ENCODE results near the gene HNRNPU. TPM values are rescaled to one million over a fixed set of nuclear protein-coding genes. Genes with fewer than 3 reads are reported as not detected.

The HNRNPU gene
- total RNA-seq, 1 donor from 2014 or later: 856 TPM

DNA sequence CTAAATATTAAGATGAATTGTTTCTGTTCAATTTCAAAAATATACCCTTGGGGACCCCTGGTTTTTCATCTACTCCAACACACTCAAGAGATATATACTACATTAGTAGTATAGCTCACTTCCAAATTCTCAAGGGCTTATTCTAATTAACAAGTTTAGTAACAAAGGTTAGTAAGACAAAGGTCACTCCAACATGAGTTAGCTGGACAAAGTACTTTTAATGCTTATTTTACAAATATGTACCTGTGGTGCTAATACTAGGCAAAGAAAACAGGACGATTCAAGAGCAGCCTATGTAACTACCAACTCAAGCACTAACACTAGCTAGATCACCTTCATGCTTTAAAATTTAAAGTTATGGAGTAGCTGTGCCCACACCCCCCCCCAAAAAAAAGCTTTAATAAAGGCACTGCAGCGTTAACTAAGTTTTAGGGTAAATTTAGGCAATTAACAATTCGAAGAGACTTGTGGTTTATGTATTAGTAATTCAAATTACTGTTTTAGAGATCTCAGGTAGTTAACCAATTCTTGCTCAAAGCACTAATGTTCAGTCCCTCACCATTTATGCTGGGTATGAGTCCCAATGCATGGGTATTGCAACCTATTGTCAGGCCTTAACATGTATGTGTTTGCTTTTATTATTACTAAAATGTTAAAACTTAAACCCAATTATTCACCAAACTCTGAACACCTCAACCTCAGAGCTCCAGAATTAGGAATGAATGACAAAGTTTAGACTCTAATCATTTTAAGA, 14.1 kb downstream of the HNRNPU start:
- no peaks in the 10 kb centered on the region for H3K9me3 ChIP-seq (ENCODE audit: low read depth)
- no peak for DNase-seq (ENCODE audit: low spot score)
- H4K20me1 ChIP-seq (ENCODE audit: low read depth): peaks cover 78% of the 10 kb centered on the region
- H3K36me3 Mint-ChIP-seq: peaks cover 62% of the 10 kb centered on the region
- H3K27ac ChIP-seq: no peak overlapping the region
- H3K36me3 ChIP-seq: peaks cover 70% of the 10 kb centered on the region
- no peak for TF ChIP-seq EZH2phosphoT487 (IDR thresholded peaks at IDR 0.05)
- TF ChIP-seq, protein P1, sequence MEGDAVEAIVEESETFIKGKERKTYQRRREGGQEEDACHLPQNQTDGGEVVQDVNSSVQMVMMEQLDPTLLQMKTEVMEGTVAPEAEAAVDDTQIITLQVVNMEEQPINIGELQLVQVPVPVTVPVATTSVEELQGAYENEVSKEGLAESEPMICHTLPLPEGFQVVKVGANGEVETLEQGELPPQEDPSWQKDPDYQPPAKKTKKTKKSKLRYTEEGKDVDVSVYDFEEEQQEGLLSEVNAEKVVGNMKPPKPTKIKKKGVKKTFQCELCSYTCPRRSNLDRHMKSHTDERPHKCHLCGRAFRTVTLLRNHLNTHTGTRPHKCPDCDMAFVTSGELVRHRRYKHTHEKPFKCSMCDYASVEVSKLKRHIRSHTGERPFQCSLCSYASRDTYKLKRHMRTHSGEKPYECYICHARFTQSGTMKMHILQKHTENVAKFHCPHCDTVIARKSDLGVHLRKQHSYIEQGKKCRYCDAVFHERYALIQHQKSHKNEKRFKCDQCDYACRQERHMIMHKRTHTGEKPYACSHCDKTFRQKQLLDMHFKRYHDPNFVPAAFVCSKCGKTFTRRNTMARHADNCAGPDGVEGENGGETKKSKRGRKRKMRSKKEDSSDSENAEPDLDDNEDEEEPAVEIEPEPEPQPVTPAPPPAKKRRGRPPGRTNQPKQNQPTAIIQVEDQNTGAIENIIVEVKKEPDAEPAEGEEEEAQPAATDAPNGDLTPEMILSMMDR (IDR thresholded peaks at IDR 0.05): no peak
- peaks cover 2% of the 10 kb centered on the region for H3K4me1 Mint-ChIP-seq
- no peak overlapping the region for H3K4me3 Mint-ChIP-seq
- H3K9me3 Mint-ChIP-seq: no peaks in the 10 kb centered on the region
- H3K9ac ChIP-seq: no peak overlapping the region
- no peaks in the 10 kb centered on the region for H3K27me3 Mint-ChIP-seq (ENCODE audit: insufficient read depth, low read depth)
- H3K4me3 ChIP-seq: no peak overlapping the region
- H3K4me1 ChIP-seq: no peaks in the 10 kb centered on the region
- no peak overlapping the region for H3K27ac Mint-ChIP-seq
- peaks cover 94% of the 10 kb centered on the region for H3K79me2 ChIP-seq (ENCODE audit: low read depth)
- H2AFZ ChIP-seq (replicated peaks): no peak overlapping the region
- no peak overlapping the region for H3K4me2 ChIP-seq
- peaks cover 97% of the 10 kb centered on the region for H3F3A ChIP-seq (ENCODE audit: low read depth)
- no peaks in the 10 kb centered on the region for H3K27me3 ChIP-seq

DNA sequence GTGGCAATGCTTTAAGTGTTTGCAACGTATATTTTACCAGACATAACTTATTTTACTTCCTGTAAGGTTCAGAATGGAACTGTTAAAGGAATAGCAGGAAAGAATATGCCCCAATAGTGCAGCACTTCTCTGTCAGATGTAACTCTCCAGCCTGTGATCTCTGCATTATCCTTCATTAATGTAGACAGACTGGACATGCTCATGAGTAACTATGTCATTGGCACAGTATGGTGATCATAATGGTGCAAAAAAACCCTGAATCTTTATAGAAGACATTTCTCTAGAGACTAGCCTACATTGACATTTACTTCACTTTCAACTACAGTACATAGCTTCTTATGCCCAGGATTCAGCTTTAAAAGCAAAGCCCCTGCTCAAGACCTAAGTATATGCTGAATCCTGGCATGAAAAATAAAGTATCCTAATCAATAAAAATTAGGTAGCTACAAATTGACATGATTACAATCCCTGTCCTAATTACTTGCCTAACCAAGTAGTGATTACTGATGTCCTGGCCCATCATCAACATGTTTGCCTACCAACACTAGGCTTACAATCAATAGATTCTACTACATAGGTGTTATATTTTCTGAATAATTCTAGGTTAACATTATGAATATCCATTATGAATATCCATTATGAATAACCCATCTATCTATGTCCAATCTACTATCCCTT, 15.0 kb downstream of the HNRNPU start:
- H3K4me1 Mint-ChIP-seq: peaks cover 2% of the 10 kb centered on the region
- Histone ChIP-seq H3K79me2 (ENCODE audit: low read depth) (peaks cover 92% of the 10 kb centered on the region), H2AFZ (replicated peaks) (no peak overlapping the region), H3K4me3 (no peak overlapping the region), H3K9ac (no peak overlapping the region), H4K20me1 (ENCODE audit: low read depth) (peaks cover 68% of the 10 kb centered on the region), H3K9me3 (ENCODE audit: low read depth) (no peaks in the 10 kb centered on the region), H3K27me3 (no peaks in the 10 kb centered on the region), H3K27ac (peak overlapping the region; percentile 42), H3K4me1 (no peaks in the 10 kb centered on the region), H3K4me2 (no peak overlapping the region), H3F3A (ENCODE audit: low read depth) (peaks cover 98% of the 10 kb centered on the region), H3K36me3 (peaks cover 71% of the 10 kb centered on the region)
- no peaks in the 10 kb centered on the region for H3K27me3 Mint-ChIP-seq (ENCODE audit: insufficient read depth, low read depth)
- TF ChIP-seq, protein P1 (IDR thresholded peaks at IDR 0.05): no peak
- TF ChIP-seq EZH2 (IDR thresholded peaks at IDR 0.05) (no peak), EZH2phosphoT487 (IDR thresholded peaks at IDR 0.05) (no peak)
- peaks cover 59% of the 10 kb centered on the region for H3K36me3 Mint-ChIP-seq
- no peak overlapping the region for H3K27ac Mint-ChIP-seq
- DNase-seq (ENCODE audit: low spot score): no peak
- no peak overlapping the region for H3K4me3 Mint-ChIP-seq
- H3K9me3 Mint-ChIP-seq: no peaks in the 10 kb centered on the region

- H3K36me3 Mint-ChIP-seq: peaks cover 57% of the 10 kb centered on the region
- peaks cover 92% of the 10 kb centered on the region for H3K79me2 ChIP-seq (ENCODE audit: low read depth)
These were observed 17.7 kb downstream of the HNRNPU start for GRCh38 chr1:244846653-244847052.

More at GRCh38 chr1:244846653-244847052, 17.7 kb downstream of the HNRNPU start:
- H3K4me1 Mint-ChIP-seq: no peaks in the 10 kb centered on the region
- H4K20me1 ChIP-seq (ENCODE audit: low read depth): peaks cover 42% of the 10 kb centered on the region
- peak overlapping the region; percentile 36 for H3K27ac ChIP-seq
- no peak overlapping the region for H2AFZ ChIP-seq (replicated peaks)
- H3K9ac ChIP-seq: no peak overlapping the region
- H3K9me3 Mint-ChIP-seq: no peaks in the 10 kb centered on the region
- H3K27ac Mint-ChIP-seq: no peak overlapping the region
- H3K9me3 ChIP-seq (ENCODE audit: low read depth): no peaks in the 10 kb centered on the region
- no peak for DNase-seq (ENCODE audit: low spot score)
- H3K4me2 ChIP-seq: no peak overlapping the region
- no peaks in the 10 kb centered on the region for H3K27me3 Mint-ChIP-seq (ENCODE audit: insufficient read depth, low read depth)
- peaks cover 98% of the 10 kb centered on the region for H3F3A ChIP-seq (ENCODE audit: low read depth)
- H3K4me3 Mint-ChIP-seq: no peak overlapping the region
- H3K36me3 ChIP-seq: peaks cover 69% of the 10 kb centered on the region
- H3K27me3 ChIP-seq: no peaks in the 10 kb centered on the region
- H3K4me3 ChIP-seq: no peak overlapping the region
- H3K4me1 ChIP-seq: no peaks in the 10 kb centered on the region
- TF ChIP-seq EZH2 (IDR thresholded peaks at IDR 0.05) (no peak), EZH2phosphoT487 (IDR thresholded peaks at IDR 0.05) (no peak)
- TF ChIP-seq, protein P1 (IDR thresholded peaks at IDR 0.05): no peak
